Activated CD4-positive, alpha-beta T cell treated with anti-CD3 and anti-CD28 coated beads for 48 hours (primary cell): ENCODE results near the gene DEFB110.

Experiments used
- DNase-seq: peaks from one replicate; pipeline ENCODE4 v3.0.0-alpha.2; 2020

The DEFB110 gene

DNA sequence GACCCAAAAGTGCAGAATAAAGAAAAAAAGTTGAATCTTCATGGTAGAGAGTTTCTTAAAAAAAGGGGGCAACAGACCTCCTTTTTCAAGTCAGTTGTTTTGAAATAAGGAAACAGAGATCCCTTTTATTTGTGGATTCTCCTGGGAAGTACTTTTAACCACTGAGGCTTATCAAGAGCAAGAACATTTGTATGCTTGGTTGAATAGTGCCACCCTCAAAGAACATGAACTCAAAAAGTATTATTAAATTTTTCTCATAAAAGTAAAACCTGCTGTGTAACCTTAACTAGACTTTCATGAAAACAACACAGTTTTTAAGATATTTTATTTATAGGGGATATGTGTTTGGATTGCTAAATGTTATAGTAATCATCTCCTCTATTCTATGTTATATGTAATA is at the start of gene DEFB110:
DEFB110 (minus strand) TSS at position 101 of the 400 bp plus-strand sequence; CDS start at position 42, 59 bp downstream.
- no peak for DNase-seq

DNA sequence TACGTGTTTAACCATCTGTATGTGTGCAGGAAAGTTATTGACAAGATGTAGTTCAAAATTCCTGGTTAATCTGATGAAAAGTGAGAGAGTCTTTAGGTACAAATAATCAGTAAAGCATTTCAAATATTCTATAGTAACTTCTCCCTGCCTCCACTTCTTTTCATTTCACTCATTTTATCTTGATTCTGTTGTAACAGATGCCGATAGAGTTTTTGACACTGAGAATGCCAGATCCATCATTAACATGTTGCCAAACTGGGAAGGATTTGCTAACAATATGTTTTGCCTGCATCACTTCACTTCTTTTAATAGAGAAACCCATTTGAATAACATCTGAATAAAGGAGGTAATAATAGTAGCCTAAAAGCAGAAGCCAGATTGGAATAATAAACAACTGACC is 48.3 kb upstream of the DEFB110 start:
- DNase-seq = no peak

DNA sequence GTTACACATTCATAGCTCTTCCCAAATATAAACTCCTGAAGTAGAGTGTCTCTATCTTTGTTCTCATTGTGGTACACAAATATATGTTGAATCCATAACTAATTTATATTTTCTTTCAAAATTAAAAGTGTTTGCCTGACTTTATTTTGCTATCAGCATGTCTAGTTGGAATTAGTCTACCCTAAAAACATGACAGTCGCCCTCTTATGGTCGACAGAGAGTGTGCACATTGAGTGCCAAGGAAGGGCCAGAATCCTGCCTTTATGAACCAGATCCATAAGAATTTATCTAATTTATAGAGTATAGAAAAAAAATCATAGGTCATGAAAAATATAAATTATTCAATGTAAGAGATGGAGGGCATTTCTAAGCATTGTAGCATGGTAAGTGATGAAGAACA is 40.3 kb upstream of the DEFB110 start:
- no peak for DNase-seq

DNA sequence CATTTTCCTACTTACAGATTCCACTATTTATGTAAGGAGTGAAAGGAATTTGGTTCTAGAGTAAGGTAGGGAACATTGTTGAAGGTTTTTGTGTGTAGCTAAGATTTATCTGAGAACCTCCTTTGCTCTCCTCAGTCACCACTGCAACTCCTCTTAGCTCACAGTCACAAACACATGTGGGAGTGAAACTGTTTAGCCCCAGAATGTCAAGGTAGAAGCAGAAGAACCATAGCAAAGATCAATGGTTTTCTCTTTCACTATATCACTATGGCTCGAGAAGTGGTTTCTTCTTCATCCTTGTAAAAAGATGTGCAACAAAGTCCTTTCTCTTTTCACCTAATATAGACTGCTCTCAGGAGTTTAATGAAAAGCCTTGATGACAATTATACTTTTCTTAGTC is 34.4 kb upstream of the DEFB110 start:
- DNase-seq = no peak

DNA sequence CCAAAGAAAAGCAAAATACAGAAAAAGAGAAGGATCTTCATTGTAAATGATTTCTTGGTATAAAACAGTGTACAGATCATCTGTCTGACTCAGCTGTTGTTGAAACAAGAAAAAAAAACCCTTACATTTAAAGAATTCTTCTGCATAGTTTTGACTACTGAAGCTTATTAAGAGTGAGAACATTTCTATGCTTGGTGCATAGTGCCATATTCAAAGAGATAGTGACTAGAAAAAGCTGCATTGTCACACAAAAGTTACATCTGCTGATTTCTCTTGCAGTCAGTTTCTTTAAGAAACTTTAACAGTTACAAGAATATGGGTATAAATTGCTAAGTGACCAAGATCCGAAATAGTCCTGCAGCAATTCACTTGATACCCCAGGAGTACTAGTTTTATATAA is 28.0 kb upstream of the DEFB110 start, which contains the start of gene DEFB112:
DEFB112 (minus strand) TSS at position 101 of the 400 bp plus-strand sequence; CDS start at position 41, 60 bp downstream.
- no peak for DNase-seq

DNA sequence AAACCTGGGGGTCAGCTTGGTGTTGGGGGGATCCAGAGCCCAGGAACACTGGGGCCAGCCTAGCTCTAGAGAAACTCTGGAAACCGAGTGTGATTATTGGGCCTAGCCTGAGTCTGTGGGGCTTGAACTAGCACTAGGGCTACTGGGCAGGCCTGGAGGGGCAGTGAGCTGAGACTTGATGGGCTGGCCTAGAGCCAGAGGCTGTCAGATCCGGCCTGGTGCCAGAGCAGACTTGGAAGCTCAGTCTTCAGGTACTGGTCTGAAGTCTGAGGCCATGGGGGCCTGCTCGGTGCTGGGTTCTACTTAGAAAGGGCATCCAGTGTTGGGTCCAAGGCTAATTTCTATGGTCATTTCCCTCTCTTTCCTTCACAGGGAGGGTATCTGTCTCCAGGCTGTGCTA is 25.2 kb upstream of the DEFB110 start:
- DNase-seq = no peak

DNA sequence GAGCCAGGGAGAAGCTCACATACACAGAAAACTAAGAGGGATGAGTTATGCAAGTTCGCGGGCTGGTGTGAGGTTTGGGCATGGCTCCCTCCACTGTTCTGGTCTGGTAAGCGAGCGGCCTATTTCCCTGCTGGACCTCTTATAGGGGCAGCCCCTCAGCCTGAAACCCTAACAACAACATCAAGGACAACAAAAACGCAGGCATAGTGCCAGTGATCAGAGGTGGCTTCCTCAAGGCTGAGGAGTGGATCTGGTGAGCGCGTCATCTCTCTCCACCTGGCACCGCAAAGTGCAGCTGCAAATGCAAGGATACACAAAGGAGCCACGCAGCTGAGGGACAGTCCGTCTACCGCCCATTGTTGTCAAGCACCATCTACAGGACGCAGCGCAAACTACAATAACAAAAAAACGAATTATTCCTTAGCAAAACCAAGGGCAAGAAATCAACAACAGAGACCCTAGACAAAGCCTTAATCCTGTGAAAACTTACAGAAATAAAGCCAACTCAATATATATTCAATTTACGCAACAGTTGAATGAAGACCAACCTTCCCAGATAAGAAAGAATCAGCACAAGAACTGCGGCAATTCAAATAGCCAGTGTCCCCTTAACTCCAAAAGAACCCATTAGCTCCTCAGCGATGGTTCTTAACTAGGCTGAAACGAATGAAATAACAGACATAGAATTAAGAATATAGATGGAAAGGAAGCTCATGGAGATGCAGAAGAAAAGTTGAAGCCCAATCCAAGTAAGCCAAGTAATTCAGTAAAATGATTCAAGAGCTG is 9.2 kb upstream of the DEFB110 start:
- DNase-seq = no peak

DNA sequence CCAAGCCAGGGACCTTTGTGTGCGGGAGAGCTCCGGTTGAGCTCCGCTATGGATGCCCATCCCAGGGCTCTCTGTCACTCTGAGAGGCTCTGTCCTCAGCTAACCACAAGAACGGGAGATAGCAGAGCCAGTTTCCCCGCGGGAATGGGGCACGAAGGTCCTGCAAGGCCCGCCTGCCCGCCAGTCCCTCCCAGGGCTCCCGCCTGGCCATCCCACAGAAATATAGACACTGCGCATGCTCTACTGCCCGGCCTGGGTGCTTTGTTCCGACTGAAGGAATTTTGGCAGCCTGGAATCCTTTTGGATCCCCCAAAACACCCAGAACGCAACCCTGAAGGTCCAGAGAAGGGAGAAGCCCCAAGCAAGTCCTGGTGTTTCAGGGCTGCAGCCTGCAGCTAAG is 8.6 kb upstream of the DEFB110 start:
- no peak for DNase-seq

DNA sequence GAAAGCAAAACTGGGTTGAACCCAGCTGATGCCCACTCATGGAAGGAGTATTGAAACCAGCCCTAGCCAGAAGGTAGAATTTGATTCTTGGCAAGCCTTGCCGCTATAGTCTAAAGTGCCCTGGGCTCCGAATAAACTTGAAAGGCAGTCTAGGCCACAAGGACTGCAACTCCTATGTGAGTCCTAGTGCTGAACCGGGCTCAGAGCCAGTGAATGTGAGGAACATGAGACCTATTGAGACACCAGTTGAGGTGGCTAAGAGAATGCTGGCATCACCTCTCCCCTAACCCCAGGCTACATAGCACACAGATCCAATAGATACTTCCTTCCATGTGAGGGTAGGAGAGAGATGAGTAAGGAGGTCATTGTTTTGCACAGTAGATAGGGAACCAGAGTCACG is 3.5 kb upstream of the DEFB110 start:
- no peak for DNase-seq

DNA sequence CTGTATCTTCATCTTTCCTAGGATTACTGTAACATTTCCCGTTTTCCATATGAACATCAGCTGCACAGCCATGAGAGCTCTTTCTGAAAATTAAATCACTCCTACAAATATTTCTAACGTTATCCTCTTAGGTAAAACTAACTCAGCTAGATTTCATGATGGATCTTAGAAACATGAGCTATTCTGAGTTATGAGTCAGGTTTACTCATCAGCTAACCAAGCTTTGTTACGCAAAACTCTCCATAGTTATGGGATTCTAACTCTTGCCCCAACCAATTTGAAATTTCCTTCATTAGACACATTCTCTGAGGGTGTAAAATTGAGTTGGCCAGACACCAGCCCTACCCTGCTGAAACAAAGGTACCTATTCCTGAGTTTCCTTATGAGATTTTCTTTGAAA is 14.0 kb downstream of the DEFB110 start:
- no peak for DNase-seq

DNA sequence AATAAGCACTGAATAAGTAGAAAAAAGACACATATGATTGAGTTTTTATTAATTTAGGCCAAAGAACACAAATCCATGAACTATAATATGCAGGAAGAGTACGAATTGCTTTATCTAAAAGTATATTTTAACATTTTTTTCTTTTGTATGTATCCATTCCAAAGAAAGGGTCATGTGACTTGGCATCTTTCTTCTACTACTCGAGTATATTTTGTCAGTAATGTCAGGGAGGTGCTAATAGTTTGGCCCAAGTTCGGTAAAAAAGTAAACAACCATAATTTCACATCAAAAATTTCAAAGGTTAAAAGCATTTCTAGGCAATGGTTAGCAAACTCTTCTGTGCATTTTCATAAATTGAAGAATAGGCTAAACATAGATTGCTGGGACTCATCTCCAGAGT is 18.7 kb downstream of the DEFB110 start:
- DNase-seq = no peak

DNA sequence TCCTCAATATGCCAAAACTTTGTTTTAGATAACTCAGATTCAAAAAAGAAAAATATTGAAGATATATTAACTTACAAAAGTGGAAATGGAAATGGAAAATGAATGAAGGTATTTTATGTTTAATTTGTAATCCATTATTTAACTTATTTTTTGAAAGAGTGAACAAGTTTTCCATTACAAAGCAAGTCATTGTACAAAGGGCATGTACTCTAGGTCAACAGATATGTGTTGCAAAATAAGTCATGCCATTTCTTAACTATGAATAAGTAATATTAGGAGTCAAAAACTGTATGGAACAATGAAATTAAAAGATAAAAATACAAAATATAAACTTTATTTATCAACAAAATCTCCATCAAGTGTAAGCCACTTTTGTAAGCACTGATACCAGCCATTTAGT is 26.5 kb downstream of the DEFB110 start:
- DNase-seq = no peak

DNA sequence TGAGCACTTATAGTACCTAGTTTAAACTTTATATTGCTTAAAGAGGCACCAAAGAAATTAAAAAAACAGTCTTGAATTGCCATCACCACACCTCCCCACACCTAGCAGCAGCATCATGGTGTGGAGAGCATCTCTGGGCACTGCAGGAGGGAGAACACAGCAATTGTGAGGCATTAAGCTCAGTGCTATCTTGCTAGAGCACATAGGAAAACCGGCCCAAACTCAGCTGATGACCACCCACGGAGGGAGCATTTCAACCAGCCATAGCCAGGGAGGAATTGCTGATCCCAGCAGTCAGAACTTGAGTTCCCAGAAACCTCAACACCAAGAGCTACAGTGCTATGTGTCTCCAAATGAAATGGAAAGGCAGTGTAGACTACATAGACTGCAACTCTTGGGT is 32.9 kb downstream of the DEFB110 start:
- no peak for DNase-seq

DNA sequence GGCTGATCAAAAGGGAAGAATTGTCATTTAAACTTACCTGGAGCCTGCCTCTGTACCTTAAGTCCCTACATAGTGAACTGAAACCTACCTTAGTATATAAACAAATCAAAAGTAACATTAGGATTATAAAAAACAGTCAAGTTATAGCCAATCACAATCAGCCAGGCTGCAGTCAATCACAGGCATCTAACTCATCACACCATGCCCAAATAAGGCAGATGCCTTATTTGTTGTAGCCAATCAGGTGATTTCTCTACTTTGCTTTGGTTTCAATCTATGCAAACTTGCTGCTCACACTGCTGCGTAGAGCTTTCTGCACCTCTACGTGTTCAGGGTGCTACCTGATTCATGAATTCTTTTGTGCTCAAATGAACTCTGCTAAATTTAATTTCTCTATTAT is 34.0 kb downstream of the DEFB110 start:
- no peak for DNase-seq

DNA sequence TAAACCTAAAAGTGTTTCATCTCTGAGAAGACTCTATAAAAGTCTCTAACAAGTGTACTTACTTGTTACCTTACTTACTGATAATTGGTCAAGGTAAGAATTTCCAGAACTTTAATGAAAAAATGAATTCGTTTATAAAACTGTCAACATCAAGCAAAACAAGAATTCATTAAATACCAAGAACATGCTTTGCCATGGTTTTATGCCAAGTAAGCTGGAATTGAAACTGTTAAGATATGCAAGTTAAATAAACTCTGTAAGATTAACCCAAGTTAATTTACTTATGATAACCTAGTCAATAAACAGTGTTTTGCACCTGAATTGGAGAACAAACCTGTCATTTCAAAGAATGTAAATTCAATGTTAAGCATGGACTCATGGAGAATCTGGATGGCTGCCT is 35.2 kb downstream of the DEFB110 start:
- no peak for DNase-seq

DNA sequence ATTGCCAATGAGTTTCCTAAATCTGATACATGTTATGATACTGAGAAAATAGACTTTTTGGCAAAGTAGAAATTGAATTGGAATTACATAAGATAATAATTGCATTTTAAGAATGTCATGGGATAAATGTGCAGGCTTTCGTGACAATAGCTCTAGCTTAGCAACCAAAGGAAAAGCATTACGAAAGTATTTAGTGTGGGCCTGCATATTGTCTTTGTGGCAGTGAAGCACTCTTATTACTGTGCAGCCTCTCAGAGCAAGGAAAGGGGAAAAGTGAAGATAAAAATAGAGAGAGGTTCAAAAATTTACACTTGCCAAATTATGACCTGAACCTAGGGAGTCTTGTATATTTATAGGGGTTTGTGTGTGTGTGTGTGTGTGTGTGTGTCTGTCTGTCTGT is 39.7 kb downstream of the DEFB110 start:
- DNase-seq = no peak

DNA sequence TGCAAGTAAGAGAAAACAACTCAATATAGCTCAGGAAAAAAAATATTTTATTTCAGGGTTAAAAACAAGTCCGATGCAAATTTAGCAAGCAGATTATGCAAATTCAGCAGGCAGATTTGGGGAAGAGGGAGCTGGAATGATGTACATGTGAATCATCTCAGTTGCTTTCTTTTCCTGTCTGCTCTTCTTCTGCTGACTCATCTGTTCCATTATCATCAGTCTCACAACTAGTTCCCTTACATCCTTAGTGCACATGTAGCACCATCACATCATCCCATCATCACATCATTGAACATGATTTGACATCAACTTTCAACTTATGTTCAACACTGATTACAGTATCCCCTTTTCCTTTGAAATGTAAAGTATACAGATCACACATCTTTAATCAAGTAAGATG is 40.9 kb downstream of the DEFB110 start:
- DNase-seq = no peak

DNA sequence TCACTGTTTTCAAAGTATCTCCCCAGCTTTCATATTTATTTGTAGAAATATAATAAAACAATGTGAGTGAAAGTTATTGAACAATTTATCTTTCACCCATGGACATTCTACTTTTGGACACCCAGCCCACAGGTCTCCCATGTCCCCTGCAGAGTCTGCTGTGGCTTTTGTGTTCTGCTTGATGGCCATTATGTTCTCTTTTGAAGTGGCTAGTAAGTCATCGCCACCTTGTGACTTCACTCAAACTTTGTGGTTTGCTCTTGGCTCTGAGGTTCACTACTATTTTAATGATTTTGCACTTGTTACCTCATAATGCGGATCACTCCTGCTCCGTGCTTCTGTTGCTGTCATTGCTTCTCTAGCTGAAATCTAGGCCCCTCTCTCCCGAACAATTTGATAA is 42.2 kb downstream of the DEFB110 start:
- DNase-seq = no peak

DNA sequence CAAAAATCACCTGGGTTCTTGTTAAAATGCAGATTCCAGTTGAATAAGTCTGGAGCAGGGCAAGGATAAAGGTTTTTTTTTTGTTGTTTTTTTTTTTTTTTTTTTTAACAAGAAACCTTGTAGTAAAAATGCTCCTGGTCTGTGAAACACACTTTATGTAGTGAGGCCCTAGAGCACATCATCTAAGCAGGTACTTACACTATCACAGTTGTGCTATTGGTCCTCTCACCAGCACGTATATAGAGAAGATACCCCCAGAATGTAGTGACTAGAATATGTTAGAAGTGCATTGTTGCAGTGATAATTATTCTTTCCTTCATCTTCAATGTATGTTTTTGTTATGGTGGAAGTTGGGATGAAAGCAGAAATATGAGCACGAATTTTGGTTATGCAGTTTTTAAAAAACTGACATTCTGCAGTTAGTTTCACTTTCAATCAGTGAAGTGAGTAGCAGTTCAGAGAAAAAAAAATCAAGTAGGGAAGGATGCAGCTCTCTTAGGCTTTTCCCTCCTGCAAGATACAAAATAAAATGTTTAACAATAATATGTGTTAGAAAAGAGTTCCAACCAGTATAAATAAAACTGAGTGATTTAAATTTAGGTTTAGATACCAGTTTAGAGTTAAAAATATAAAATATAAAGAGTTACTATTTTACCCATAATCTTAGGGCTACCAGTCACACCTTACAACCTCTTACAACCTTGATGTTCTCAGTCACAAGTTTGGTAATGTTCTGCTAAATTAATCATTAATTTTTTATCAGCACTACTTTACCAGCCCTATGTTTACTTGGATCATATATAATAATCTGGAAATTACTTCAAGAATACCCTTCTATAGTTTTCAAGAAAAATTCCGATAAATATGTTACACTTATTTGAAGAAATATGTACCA is 43.2 kb downstream of the DEFB110 start:
- DNase-seq = no peak

DNA sequence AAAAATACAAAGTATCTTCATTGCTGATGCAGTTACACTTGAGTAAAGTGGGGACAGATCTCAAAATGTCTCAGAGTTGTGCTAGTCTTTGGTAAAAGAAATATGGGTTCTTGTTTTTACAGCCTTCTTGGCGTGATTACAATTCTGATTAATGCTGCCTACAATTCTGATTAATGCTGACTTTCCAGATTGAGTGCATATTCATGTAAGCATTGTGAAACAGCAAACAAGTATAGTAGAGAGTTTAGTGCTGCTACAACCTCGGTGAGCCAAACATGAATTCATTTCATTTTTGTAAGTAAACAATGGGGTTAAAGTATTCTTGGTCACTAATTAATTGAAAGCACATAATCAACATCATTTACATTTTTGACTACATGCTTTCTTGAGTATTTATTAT is 52.2 kb downstream of the DEFB110 start, which contains the start of gene DEFB113:
DEFB113 (minus strand) TSS at position 21 of the 400 bp plus-strand sequence; CDS start at position 21, 0 bp downstream.
- no peak for DNase-seq
